Measurements from ENCODE around the gene TUBB4A.
"Not testable (repeated sequence)": the region's sequence is repeated elsewhere in the genome, so short reads cannot be mapped to it uniquely, and the experiment has no call there.

The TUBB4A gene

GRCh38 chr19:6501740-6502648 lies at the start of gene TUBB4A:
TSS of gene TUBB4A (minus strand) at chr19:6502309. CDS start at chr19:6502212, 97 bp downstream.
- Mint-ChIP-seq H3K4me3 (peak within 1 kb of the TSS; percentile 35), H3K9me3 (no peaks in the 10 kb centered on the region), H3K27ac (no peak within 1 kb of the TSS), H3K36me3 (ENCODE audit: low read depth) (no peaks in the 10 kb centered on the region), H3K27me3 (peaks cover 59% of the 10 kb centered on the region), H3K4me1 (ENCODE audit: low read depth) (peaks cover 24% of the 10 kb centered on the region)
- intact Hi-C loops (cut with micrococcal nuclease), result no loop called here

- no peak overlapping the region for H3K4me3 Mint-ChIP-seq
- no peak overlapping the region for H3K27ac Mint-ChIP-seq
- peaks cover 6% of the 10 kb centered on the region for H3K4me1 Mint-ChIP-seq (ENCODE audit: low read depth)
- no peaks in the 10 kb centered on the region for H3K9me3 Mint-ChIP-seq
- peaks cover 42% of the 10 kb centered on the region for H3K27me3 Mint-ChIP-seq
- H3K36me3 Mint-ChIP-seq (ENCODE audit: low read depth), result no peaks in the 10 kb centered on the region
- intact Hi-C loops (cut with micrococcal nuclease), result loop anchor here (10.0 kb wide), 1 partner anchor 74 kb away; no protein-coding TSS in a partner anchor
These were observed 49.0 kb upstream of the TUBB4A start for GRCh38 chr19:6551091-6551490.

GRCh38 chr19:6550679-6551078 lies 48.6 kb upstream of the TUBB4A start:
- not testable (repeated sequence) for H3K36me3 Mint-ChIP-seq (ENCODE audit: low read depth); H3K4me1 Mint-ChIP-seq (ENCODE audit: low read depth); H3K4me3 Mint-ChIP-seq; H3K27ac Mint-ChIP-seq; H3K9me3 Mint-ChIP-seq
- peaks cover 47% of the 10 kb centered on the region for H3K27me3 Mint-ChIP-seq
- intact Hi-C loops (cut with micrococcal nuclease), result loop anchor here (10.0 kb wide), 1 partner anchor 74 kb away; no protein-coding TSS in a partner anchor

GRCh38 chr19:6543866-6544347 lies 41.8 kb upstream of the TUBB4A start:
- Mint-ChIP-seq H3K27me3 (peaks cover 31% of the 10 kb centered on the region), H3K4me3 (no peak overlapping the region), H3K4me1 (ENCODE audit: low read depth) (no peaks in the 10 kb centered on the region), H3K9me3 (no peaks in the 10 kb centered on the region), H3K27ac (no peak overlapping the region), H3K36me3 (ENCODE audit: low read depth) (no peaks in the 10 kb centered on the region)
- intact Hi-C loops (cut with micrococcal nuclease), result no loop called here

GRCh38 chr19:6540918-6541689 lies 39.0 kb upstream of the TUBB4A start:
- H3K4me1 Mint-ChIP-seq (ENCODE audit: low read depth), result peaks cover 11% of the 10 kb centered on the region
- H3K27me3 Mint-ChIP-seq, result peaks cover 20% of the 10 kb centered on the region
- intact Hi-C loops (cut with micrococcal nuclease), result no loop called here
- H3K27ac Mint-ChIP-seq, result no peak overlapping the region
- no peaks in the 10 kb centered on the region for H3K9me3 Mint-ChIP-seq
- no peak overlapping the region for H3K4me3 Mint-ChIP-seq
- no peaks in the 10 kb centered on the region for H3K36me3 Mint-ChIP-seq (ENCODE audit: low read depth)

GRCh38 chr19:6539514-6539913 lies 37.4 kb upstream of the TUBB4A start:
- H3K4me1 Mint-ChIP-seq (ENCODE audit: low read depth), result peaks cover 17% of the 10 kb centered on the region
- no peak overlapping the region for H3K27ac Mint-ChIP-seq
- no peak overlapping the region for H3K4me3 Mint-ChIP-seq
- no peaks in the 10 kb centered on the region for H3K9me3 Mint-ChIP-seq
- H3K27me3 Mint-ChIP-seq, result peaks cover 11% of the 10 kb centered on the region
- no peaks in the 10 kb centered on the region for H3K36me3 Mint-ChIP-seq (ENCODE audit: low read depth)
- intact Hi-C loops (cut with micrococcal nuclease), result loop anchor here (10.0 kb wide), 1 partner anchor 45 kb away; no protein-coding TSS in a partner anchor

GRCh38 chr19:6535558-6536137 lies 33.5 kb upstream of the TUBB4A start:
- peaks cover 44% of the 10 kb centered on the region for H3K4me1 Mint-ChIP-seq (ENCODE audit: low read depth)
- H3K27me3 Mint-ChIP-seq, result peaks cover 25% of the 10 kb centered on the region
- intact Hi-C loops (cut with micrococcal nuclease), result loop anchor here (10.0 kb wide), 1 partner anchor 49 kb away; no protein-coding TSS in a partner anchor
- no peaks in the 10 kb centered on the region for H3K9me3 Mint-ChIP-seq
- H3K4me3 Mint-ChIP-seq, result no peak overlapping the region
- no peak overlapping the region for H3K27ac Mint-ChIP-seq
- no peaks in the 10 kb centered on the region for H3K36me3 Mint-ChIP-seq (ENCODE audit: low read depth)

- intact Hi-C loops (cut with micrococcal nuclease), result loop anchor here (10.0 kb wide), 1 partner anchor 50 kb away; no protein-coding TSS in a partner anchor
- no peaks in the 10 kb centered on the region for H3K36me3 Mint-ChIP-seq (ENCODE audit: low read depth)
- H3K4me1 Mint-ChIP-seq (ENCODE audit: low read depth), result peaks cover 54% of the 10 kb centered on the region
- H3K27me3 Mint-ChIP-seq, result peaks cover 31% of the 10 kb centered on the region
- H3K4me3 Mint-ChIP-seq, result no peak overlapping the region
- H3K27ac Mint-ChIP-seq, result no peak overlapping the region
- H3K9me3 Mint-ChIP-seq, result no peaks in the 10 kb centered on the region
These were observed 32.5 kb upstream of the TUBB4A start for GRCh38 chr19:6534451-6535093.

GRCh38 chr19:6533746-6534418 lies 31.8 kb upstream of the TUBB4A start:
- Mint-ChIP-seq H3K9me3 (no peaks in the 10 kb centered on the region), H3K36me3 (ENCODE audit: low read depth) (no peaks in the 10 kb centered on the region), H3K4me1 (ENCODE audit: low read depth) (peaks cover 61% of the 10 kb centered on the region), H3K4me3 (no peak overlapping the region), H3K27me3 (peaks cover 34% of the 10 kb centered on the region), H3K27ac (peak overlapping the region; percentile 11)
- intact Hi-C loops (cut with micrococcal nuclease), result loop anchor here (10.0 kb wide), 1 partner anchor 51 kb away; no protein-coding TSS in a partner anchor

- Mint-ChIP-seq H3K9me3 (no peaks in the 10 kb centered on the region), H3K27me3 (peaks cover 34% of the 10 kb centered on the region), H3K4me1 (ENCODE audit: low read depth) (peaks cover 66% of the 10 kb centered on the region), H3K36me3 (ENCODE audit: low read depth) (no peaks in the 10 kb centered on the region), H3K27ac (peak overlapping the region; percentile 84), H3K4me3 (peak overlapping the region; percentile 86)
- intact Hi-C loops (cut with micrococcal nuclease), result loop anchor here (10.0 kb wide), 1 partner anchor 52 kb away; no protein-coding TSS in a partner anchor
These were observed 30.9 kb upstream of the TUBB4A start for GRCh38 chr19:6533000-6533328.

- intact Hi-C loops (cut with micrococcal nuclease), result loop anchor here (10.0 kb wide), 1 partner anchor 52 kb away; no protein-coding TSS in a partner anchor
- peak overlapping the region; percentile 84 for H3K27ac Mint-ChIP-seq
- no peaks in the 10 kb centered on the region for H3K9me3 Mint-ChIP-seq
- peaks cover 66% of the 10 kb centered on the region for H3K4me1 Mint-ChIP-seq (ENCODE audit: low read depth)
- H3K27me3 Mint-ChIP-seq, result peaks cover 34% of the 10 kb centered on the region
- H3K36me3 Mint-ChIP-seq (ENCODE audit: low read depth), result no peaks in the 10 kb centered on the region
- peak overlapping the region; percentile 86 for H3K4me3 Mint-ChIP-seq
These were observed 30.3 kb upstream of the TUBB4A start for GRCh38 chr19:6532244-6532999.

- H3K4me3 Mint-ChIP-seq, result peak overlapping the region; percentile 86
- peaks cover 63% of the 10 kb centered on the region for H3K4me1 Mint-ChIP-seq (ENCODE audit: low read depth)
- peak overlapping the region; percentile 84 for H3K27ac Mint-ChIP-seq
- H3K36me3 Mint-ChIP-seq (ENCODE audit: low read depth), result no peaks in the 10 kb centered on the region
- no peaks in the 10 kb centered on the region for H3K9me3 Mint-ChIP-seq
- intact Hi-C loops (cut with micrococcal nuclease), result loop anchor here (10.0 kb wide), 1 partner anchor 53 kb away; no protein-coding TSS in a partner anchor
- H3K27me3 Mint-ChIP-seq, result peaks cover 34% of the 10 kb centered on the region
These were observed 29.8 kb upstream of the TUBB4A start for GRCh38 chr19:6531956-6532243.
